ENCODE data around the gene KASH5. TPM values are rescaled to one million over a fixed set of nuclear protein-coding genes. Genes with fewer than 3 reads are reported as not detected.

KASH5 gene
- total RNA-seq, 4 donors from 2014 or later: not detected

GRCh38 chr19:49433240-49433901 is 45.3 kb downstream of the KASH5 start:
- TF ChIP-seq POLR2A (IDR thresholded peaks at IDR 0.05) (no peak), CTCF (IDR thresholded peaks at IDR 0.05) (no peak)
- peaks cover 3 to 14% (median 5%) of the 10 kb centered on the region in 3 donors for H3K4me1 ChIP-seq
- DNase-seq: no peak
- intact Hi-C loops (cut with DNase I): no loop called here
- H3K36me3 ChIP-seq: no peaks in the 10 kb centered on the region
- H3K27ac ChIP-seq: no peak overlapping the region
- 25 to 36% methylated on average over 15 to 19 of the region's 31 CpGs for WGBS, 2 donors
- no peaks in the 10 kb centered on the region for H3K9me3 ChIP-seq
- H3K4me3 ChIP-seq: no peak overlapping the region
- peaks cover 20 to 100% (median 39%) of the 10 kb centered on the region in 4 donors for H3K27me3 ChIP-seq

- no peak for DNase-seq
- H3K9me3 ChIP-seq: no peaks in the 10 kb centered on the region
- H3K4me3 ChIP-seq: no peak overlapping the region
- intact Hi-C loops (cut with DNase I): no loop called here
- no peak overlapping the region for H3K27ac ChIP-seq
- TF ChIP-seq POLR2A (IDR thresholded peaks at IDR 0.05) (no peak), CTCF (IDR thresholded peaks at IDR 0.05) (no peak)
- H3K36me3 ChIP-seq: no peaks in the 10 kb centered on the region
- peaks cover 21 to 100% (median 35%) of the 10 kb centered on the region in 4 donors for H3K27me3 ChIP-seq
- 81 to 85% methylated on average over 18 of the region's 18 CpGs for WGBS, 2 donors
- H3K4me1 ChIP-seq: peaks cover 0 to 10% (median 0%) of the 10 kb centered on the region in 3 donors
These were observed 47.0 kb downstream of the KASH5 start for GRCh38 chr19:49434907-49435583.

GRCh38 chr19:49435670-49436069 is 47.6 kb downstream of the KASH5 start:
- intact Hi-C loops (cut with DNase I): no loop called here
- no peaks in the 10 kb centered on the region for H3K36me3 ChIP-seq
- no peak for DNase-seq
- no peak overlapping the region for H3K4me3 ChIP-seq
- TF ChIP-seq CTCF (IDR thresholded peaks at IDR 0.05) (no peak), POLR2A (IDR thresholded peaks at IDR 0.05) (no peak)
- WGBS, 2 donors: 81 to 83% methylated on average over 10 of the region's 10 CpGs
- H3K27ac ChIP-seq: no peak overlapping the region
- H3K27me3 ChIP-seq: peaks cover 21 to 100% (median 38%) of the 10 kb centered on the region in 4 donors
- H3K4me1 ChIP-seq: peaks cover 0 to 17% (median 0%) of the 10 kb centered on the region in 3 donors
- no peaks in the 10 kb centered on the region for H3K9me3 ChIP-seq

- H3K27me3 ChIP-seq: peaks cover 21 to 100% (median 38%) of the 10 kb centered on the region in 4 donors
- intact Hi-C loops (cut with DNase I): no loop called here
- no peak overlapping the region for H3K27ac ChIP-seq
- no peak overlapping the region for H3K4me3 ChIP-seq
- 23% methylated on average over 35 of the region's 42 CpGs; no CpG with 5 or more reads in 1 of the 2 donors for WGBS, 2 donors
- no peak for DNase-seq
- no peaks in the 10 kb centered on the region for H3K36me3 ChIP-seq
- no peak for TF ChIP-seq CTCF (IDR thresholded peaks at IDR 0.05)
- TF ChIP-seq POLR2A (IDR thresholded peaks at IDR 0.05): no peak
- H3K4me1 ChIP-seq: peaks cover 0 to 25% (median 6%) of the 10 kb centered on the region in 3 donors
- H3K9me3 ChIP-seq: no peaks in the 10 kb centered on the region
These were observed 48.5 kb downstream of the KASH5 start for GRCh38 chr19:49436381-49437017.

GRCh38 chr19:49437231-49437630 is 49.2 kb downstream of the KASH5 start:
- Histone ChIP-seq H3K9me3 (no peaks in the 10 kb centered on the region), H3K36me3 (no peaks in the 10 kb centered on the region), H3K4me1 (peaks cover 6 to 29% (median 13%) of the 10 kb centered on the region in 3 donors), H3K4me3 (no peak overlapping the region), H3K27me3 (peaks cover 21 to 100% (median 34%) of the 10 kb centered on the region in 4 donors), H3K27ac (no peak overlapping the region)
- 5 to 7% methylated on average over 4 to 5 of the region's 8 CpGs for WGBS, 2 donors
- intact Hi-C loops (cut with DNase I): no loop called here
- no peak for DNase-seq
- TF ChIP-seq CTCF (IDR thresholded peaks at IDR 0.05): no peak
- no peak for TF ChIP-seq POLR2A (IDR thresholded peaks at IDR 0.05)

All from esophagus squamous epithelium (tissue), 5 donors.